Progenitor cell of endocrine pancreas (in vitro differentiated cells): ENCODE results near the gene MIS18A. TPM values are rescaled to one million over a fixed set of nuclear protein-coding genes. Genes with fewer than 3 reads are reported as not detected.

Source experiments
- DNase-seq: peaks from one replicate; pipeline ENCODE4 v3.0.0; 2021; ENCODE audit warnings: low spot score; ENCODE audit not compliant: unreplicated experiment
- H3K27ac Mint-ChIP-seq: 2 replicates; pipeline ENCODE4 v1.8.0; 2021; ENCODE audit warnings: mild to moderate bottlenecking, moderate library complexity, mixed read lengths
- H3K27me3 Mint-ChIP-seq: 2 replicates; pipeline ENCODE4 v1.8.0; 2021; ENCODE audit warnings: mixed read lengths
- H3K36me3 Mint-ChIP-seq: 2 replicates; pipeline ENCODE4 v1.8.0; 2022; ENCODE audit warnings: mixed read lengths; ENCODE audit not compliant: insufficient read depth
- H3K4me1 Mint-ChIP-seq: 2 replicates; pipeline ENCODE4 v1.8.0; 2021; ENCODE audit warnings: low read depth, mixed read lengths
- H3K4me3 Mint-ChIP-seq: 2 replicates; pipeline ENCODE4 v1.8.0; 2021; ENCODE audit warnings: low read depth, mild to moderate bottlenecking, moderate library complexity, mixed read lengths
- H3K9me3 Mint-ChIP-seq: 2 replicates; pipeline ENCODE4 v1.8.0; 2021; ENCODE audit warnings: low read depth, mixed read lengths
- total RNA-seq: library from RNA; stranded (reverse); gene quantifications from 2 replicates; pipeline ENCODE4 v1.2.1, GENCODE V29; 2021
- TF ChIP-seq, protein P1 (sequence below): fragments of 200-600 bp; sonication (generic); IDR thresholded peaks from one replicate; pipeline ENCODE4 v1.5.0; 2021; ENCODE audit warnings: antibody characterized with exemption, mild to moderate bottlenecking; ENCODE audit not compliant: unreplicated experiment

Gene MIS18A
- total RNA-seq, 1 donor from 2014 or later: 23.6 TPM

GRCh38 chr21:32233055-32233546, 45.7 kb downstream of the MIS18A start:
- no peaks in the 10 kb centered on the region for H3K9me3 Mint-ChIP-seq
- TF ChIP-seq, protein P1, sequence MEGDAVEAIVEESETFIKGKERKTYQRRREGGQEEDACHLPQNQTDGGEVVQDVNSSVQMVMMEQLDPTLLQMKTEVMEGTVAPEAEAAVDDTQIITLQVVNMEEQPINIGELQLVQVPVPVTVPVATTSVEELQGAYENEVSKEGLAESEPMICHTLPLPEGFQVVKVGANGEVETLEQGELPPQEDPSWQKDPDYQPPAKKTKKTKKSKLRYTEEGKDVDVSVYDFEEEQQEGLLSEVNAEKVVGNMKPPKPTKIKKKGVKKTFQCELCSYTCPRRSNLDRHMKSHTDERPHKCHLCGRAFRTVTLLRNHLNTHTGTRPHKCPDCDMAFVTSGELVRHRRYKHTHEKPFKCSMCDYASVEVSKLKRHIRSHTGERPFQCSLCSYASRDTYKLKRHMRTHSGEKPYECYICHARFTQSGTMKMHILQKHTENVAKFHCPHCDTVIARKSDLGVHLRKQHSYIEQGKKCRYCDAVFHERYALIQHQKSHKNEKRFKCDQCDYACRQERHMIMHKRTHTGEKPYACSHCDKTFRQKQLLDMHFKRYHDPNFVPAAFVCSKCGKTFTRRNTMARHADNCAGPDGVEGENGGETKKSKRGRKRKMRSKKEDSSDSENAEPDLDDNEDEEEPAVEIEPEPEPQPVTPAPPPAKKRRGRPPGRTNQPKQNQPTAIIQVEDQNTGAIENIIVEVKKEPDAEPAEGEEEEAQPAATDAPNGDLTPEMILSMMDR: no peak
- H3K27ac Mint-ChIP-seq: no peak overlapping the region
- H3K36me3 Mint-ChIP-seq: no peaks in the 10 kb centered on the region
- H3K4me3 Mint-ChIP-seq: no peak overlapping the region
- H3K27me3 Mint-ChIP-seq: no peaks in the 10 kb centered on the region
- DNase-seq: no peak
- no peaks in the 10 kb centered on the region for H3K4me1 Mint-ChIP-seq

- peaks cover 2% of the 10 kb centered on the region for H3K36me3 Mint-ChIP-seq
Observed at GRCh38 chr21:32226444-32226843, 52.4 kb downstream of the MIS18A start.

More at GRCh38 chr21:32226444-32226843, 52.4 kb downstream of the MIS18A start:
- H3K4me1 Mint-ChIP-seq: no peaks in the 10 kb centered on the region
- H3K27ac Mint-ChIP-seq: no peak overlapping the region
- H3K4me3 Mint-ChIP-seq: no peak overlapping the region
- TF ChIP-seq, protein P1: no peak
- H3K27me3 Mint-ChIP-seq: no peaks in the 10 kb centered on the region
- peaks cover 13% of the 10 kb centered on the region for H3K9me3 Mint-ChIP-seq
- no peak for DNase-seq

Other genes starting within 250 kb of the MIS18A start
- 0.89 and 1.2 TPM in 2 replicates for gene MRAP, start 19.8 kb upstream of the MIS18A start, total RNA-seq
- 17.0 and 17.1 TPM in 2 replicates for gene URB1, start 114.0 kb upstream of the MIS18A start, total RNA-seq
- not detected in 2 replicates for gene EVA1C, start 133.7 kb upstream of the MIS18A start, total RNA-seq